HG02623 (cell line): ENCODE measurements around the gene SEMA5A.

Experiments used
- ATAC-seq: cut with Tn5 transposase; IDR thresholded peaks from one replicate; pipeline ENCODE4 v1.9.1; 2021; ENCODE audit warnings: moderate library complexity; ENCODE audit not compliant: unreplicated experiment

Gene SEMA5A

GRCh38 chr5:9233035-9233434 is 312.8 kb downstream of the SEMA5A start:
- no peak for ATAC-seq

- no peak for ATAC-seq
Measured at GRCh38 chr5:9231842-9232241, 314.0 kb downstream of the SEMA5A start.

GRCh38 chr5:9230355-9230754 is 315.5 kb downstream of the SEMA5A start:
- ATAC-seq = no peak

- no peak for ATAC-seq
Measured at GRCh38 chr5:9226016-9226536, 319.8 kb downstream of the SEMA5A start.

- ATAC-seq = no peak
Measured at GRCh38 chr5:9222054-9222976, 323.6 kb downstream of the SEMA5A start.

- no peak for ATAC-seq
Measured at GRCh38 chr5:9218358-9218757, 327.5 kb downstream of the SEMA5A start.

GRCh38 chr5:9212605-9213004 is 333.3 kb downstream of the SEMA5A start:
- ATAC-seq = no peak

- no peak for ATAC-seq
Measured at GRCh38 chr5:9209846-9210492, 335.9 kb downstream of the SEMA5A start.

GRCh38 chr5:9207817-9208418 is 338.0 kb downstream of the SEMA5A start:
- peak; percentile 73 for ATAC-seq

- ATAC-seq = no peak
Measured at GRCh38 chr5:9202636-9203035, 343.2 kb downstream of the SEMA5A start.

GRCh38 chr5:9201761-9202160 is 344.1 kb downstream of the SEMA5A start:
- no peak for ATAC-seq

GRCh38 chr5:9201011-9201410 is 344.9 kb downstream of the SEMA5A start:
- no peak for ATAC-seq

GRCh38 chr5:9198394-9198793 is 347.5 kb downstream of the SEMA5A start:
- ATAC-seq = no peak

- ATAC-seq = peak; percentile 97
Measured at GRCh38 chr5:9197881-9198260, 348.0 kb downstream of the SEMA5A start.

GRCh38 chr5:9196403-9197227 is 349.3 kb downstream of the SEMA5A start:
- ATAC-seq = no peak

GRCh38 chr5:9194509-9194908 is 351.4 kb downstream of the SEMA5A start:
- ATAC-seq = no peak

- ATAC-seq = no peak
Measured at GRCh38 chr5:9192266-9192665, 353.6 kb downstream of the SEMA5A start.

GRCh38 chr5:9189681-9190080 is 356.2 kb downstream of the SEMA5A start:
- ATAC-seq = no peak

- no peak for ATAC-seq
Measured at GRCh38 chr5:9188956-9189355, 356.9 kb downstream of the SEMA5A start.

- no peak for ATAC-seq
Measured at GRCh38 chr5:9188131-9188530, 357.7 kb downstream of the SEMA5A start.

GRCh38 chr5:9187614-9188013 is 358.3 kb downstream of the SEMA5A start:
- ATAC-seq = no peak
